ENCODE data around the gene SORCS2. TPM values are rescaled to one million over a fixed set of nuclear protein-coding genes. Genes with fewer than 3 reads are reported as not detected.

SORCS2 gene
- total and polyA plus RNA-seq, 4 donors = 2.2 to 7.7 (median 2.5) TPM

DNA sequence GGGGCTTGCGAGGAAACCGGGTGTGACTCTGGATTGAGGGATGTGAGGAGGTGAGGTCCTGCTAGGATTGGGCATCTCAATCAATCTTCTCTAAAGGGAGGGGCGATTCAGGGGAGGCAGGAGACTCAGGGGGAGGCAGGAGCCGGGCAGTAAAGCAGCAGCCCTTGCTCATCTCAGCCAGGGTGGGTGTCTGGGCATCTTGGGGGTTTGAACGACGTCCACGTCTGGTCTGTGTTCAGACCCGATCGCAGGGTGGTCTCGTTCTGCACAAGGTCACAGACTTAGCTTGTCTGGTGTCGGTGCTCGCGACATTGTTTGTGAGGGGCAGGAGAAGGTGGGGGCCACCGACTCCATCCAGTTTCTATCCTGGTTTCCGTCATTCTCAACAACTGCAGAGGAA, 473.7 kb downstream of the SORCS2 start:
- no peaks in the 10 kb centered on the region for H3K27me3 ChIP-seq (ENCODE audit: control insufficient read depth in 3 of 3, insufficient read depth in 3 of 3, low read length in 2 of 3)
- DNase-seq (no peak), ATAC-seq (ENCODE audit: insufficient read depth, low FRiP score) (no peak)
- no peaks in the 10 kb centered on the region for H3K36me3 ChIP-seq (ENCODE audit: control insufficient read depth in 4 of 4, insufficient read depth in 4 of 4, low read length in 4 of 4)
- TF ChIP-seq, protein P1, sequence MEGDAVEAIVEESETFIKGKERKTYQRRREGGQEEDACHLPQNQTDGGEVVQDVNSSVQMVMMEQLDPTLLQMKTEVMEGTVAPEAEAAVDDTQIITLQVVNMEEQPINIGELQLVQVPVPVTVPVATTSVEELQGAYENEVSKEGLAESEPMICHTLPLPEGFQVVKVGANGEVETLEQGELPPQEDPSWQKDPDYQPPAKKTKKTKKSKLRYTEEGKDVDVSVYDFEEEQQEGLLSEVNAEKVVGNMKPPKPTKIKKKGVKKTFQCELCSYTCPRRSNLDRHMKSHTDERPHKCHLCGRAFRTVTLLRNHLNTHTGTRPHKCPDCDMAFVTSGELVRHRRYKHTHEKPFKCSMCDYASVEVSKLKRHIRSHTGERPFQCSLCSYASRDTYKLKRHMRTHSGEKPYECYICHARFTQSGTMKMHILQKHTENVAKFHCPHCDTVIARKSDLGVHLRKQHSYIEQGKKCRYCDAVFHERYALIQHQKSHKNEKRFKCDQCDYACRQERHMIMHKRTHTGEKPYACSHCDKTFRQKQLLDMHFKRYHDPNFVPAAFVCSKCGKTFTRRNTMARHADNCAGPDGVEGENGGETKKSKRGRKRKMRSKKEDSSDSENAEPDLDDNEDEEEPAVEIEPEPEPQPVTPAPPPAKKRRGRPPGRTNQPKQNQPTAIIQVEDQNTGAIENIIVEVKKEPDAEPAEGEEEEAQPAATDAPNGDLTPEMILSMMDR (IDR thresholded peaks at IDR 0.05; ENCODE audit: control extremely low read depth, extremely low read depth) = no peak
- H3K27ac ChIP-seq (ENCODE audit: low read depth in 1 of 2, low read length in 1 of 2) = no peak overlapping the region
- no peaks in the 10 kb centered on the region for H3K4me1 ChIP-seq (ENCODE audit: control insufficient read depth in 5 of 5, insufficient read depth in 5 of 5, low read length in 5 of 5)
- H3K9ac ChIP-seq (ENCODE audit: insufficient read depth in 1 of 2, low read length in 2 of 2) = no peak overlapping the region
- 82 to 84% methylated on average over 15 of the region's 15 CpGs for WGBS, 2 donors
- H3K4me3 ChIP-seq = no peak overlapping the region
- peaks cover 0 to 5% (median 0%) of the 10 kb centered on the region in 4 donors for H3K9me3 ChIP-seq (ENCODE audit: control insufficient read depth in 4 of 4, insufficient read depth in 3 of 4, low read length in 3 of 4)

DNA sequence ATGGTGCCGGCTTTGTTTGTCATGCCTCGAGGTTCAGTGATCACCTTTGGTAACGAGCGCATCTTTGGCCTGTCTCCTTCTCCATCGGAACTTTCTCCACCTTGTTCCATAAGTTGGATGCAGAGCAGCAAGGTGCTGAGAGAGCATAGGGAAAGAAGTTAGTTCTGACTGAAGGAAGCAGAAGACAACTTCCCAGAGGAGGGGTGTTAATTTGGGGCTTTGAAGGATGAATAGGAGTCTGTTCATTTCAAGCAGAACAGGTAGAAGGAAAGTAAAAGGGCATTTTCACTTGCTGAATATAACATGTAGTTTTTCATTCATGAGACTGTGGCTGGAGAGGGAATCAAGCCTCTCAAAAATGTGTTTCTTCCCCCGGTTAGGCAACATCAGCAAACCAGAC, 474.4 kb downstream of the SORCS2 start:
- Histone ChIP-seq H3K4me3 (no peak overlapping the region), H3K36me3 (ENCODE audit: control insufficient read depth in 4 of 4, insufficient read depth in 4 of 4, low read length in 4 of 4) (no peaks in the 10 kb centered on the region), H3K9me3 (ENCODE audit: control insufficient read depth in 4 of 4, insufficient read depth in 3 of 4, low read length in 3 of 4) (peaks cover 0 to 5% (median 0%) of the 10 kb centered on the region in 4 donors), H3K27me3 (ENCODE audit: control insufficient read depth in 3 of 3, insufficient read depth in 3 of 3, low read length in 2 of 3) (no peaks in the 10 kb centered on the region), H3K4me1 (ENCODE audit: control insufficient read depth in 5 of 5, insufficient read depth in 5 of 5, low read length in 5 of 5) (no peaks in the 10 kb centered on the region), H3K27ac (ENCODE audit: low read depth in 1 of 2, low read length in 1 of 2) (no peak overlapping the region), H3K9ac (ENCODE audit: insufficient read depth in 1 of 2, low read length in 2 of 2) (no peak overlapping the region)
- DNase-seq (no peak), ATAC-seq (ENCODE audit: insufficient read depth, low FRiP score) (no peak)
- 91 to 95% methylated on average over 6 of the region's 6 CpGs for WGBS, 2 donors
- TF ChIP-seq, protein P1 (IDR thresholded peaks at IDR 0.05; ENCODE audit: control extremely low read depth, extremely low read depth) = no peak

DNA sequence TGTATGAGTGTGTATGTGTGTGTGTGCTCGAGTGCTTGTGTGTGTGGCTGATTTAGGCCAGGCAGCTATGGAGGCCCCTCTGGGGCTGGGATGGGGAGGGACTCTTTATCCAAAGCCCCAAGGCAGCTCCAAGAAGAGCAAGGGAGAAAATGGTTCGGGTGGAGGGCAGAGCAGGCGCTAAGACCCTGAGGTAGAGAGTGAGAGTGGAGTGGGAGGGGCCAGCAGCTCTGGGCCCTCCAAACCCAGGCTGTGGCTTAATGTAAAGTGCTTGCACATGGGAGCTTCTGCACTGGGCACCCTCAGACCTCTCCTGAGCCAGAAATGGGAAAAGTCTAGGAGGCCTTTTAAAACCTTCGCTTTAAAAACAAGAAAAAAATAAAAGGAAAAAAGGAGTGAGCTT, 475.9 kb downstream of the SORCS2 start:
- Histone ChIP-seq H3K36me3 (ENCODE audit: control insufficient read depth in 4 of 4, insufficient read depth in 4 of 4, low read length in 4 of 4) (no peaks in the 10 kb centered on the region), H3K27ac (ENCODE audit: low read depth in 1 of 2, low read length in 1 of 2) (no peak overlapping the region), H3K4me3 (no peak overlapping the region), H3K27me3 (ENCODE audit: control insufficient read depth in 3 of 3, insufficient read depth in 3 of 3, low read length in 2 of 3) (no peaks in the 10 kb centered on the region), H3K9ac (ENCODE audit: insufficient read depth in 1 of 2, low read length in 2 of 2) (no peak overlapping the region), H3K9me3 (ENCODE audit: control insufficient read depth in 4 of 4, insufficient read depth in 3 of 4, low read length in 3 of 4) (peaks cover 0 to 5% (median 0%) of the 10 kb centered on the region in 4 donors), H3K4me1 (ENCODE audit: control insufficient read depth in 5 of 5, insufficient read depth in 5 of 5, low read length in 5 of 5) (no peaks in the 10 kb centered on the region)
- no peak for ATAC-seq (ENCODE audit: insufficient read depth, low FRiP score)
- 85 to 86% methylated on average over 4 of the region's 4 CpGs for WGBS, 2 donors
- no peak for DNase-seq
- TF ChIP-seq, protein P1 (IDR thresholded peaks at IDR 0.05; ENCODE audit: control extremely low read depth, extremely low read depth) = no peak

DNA sequence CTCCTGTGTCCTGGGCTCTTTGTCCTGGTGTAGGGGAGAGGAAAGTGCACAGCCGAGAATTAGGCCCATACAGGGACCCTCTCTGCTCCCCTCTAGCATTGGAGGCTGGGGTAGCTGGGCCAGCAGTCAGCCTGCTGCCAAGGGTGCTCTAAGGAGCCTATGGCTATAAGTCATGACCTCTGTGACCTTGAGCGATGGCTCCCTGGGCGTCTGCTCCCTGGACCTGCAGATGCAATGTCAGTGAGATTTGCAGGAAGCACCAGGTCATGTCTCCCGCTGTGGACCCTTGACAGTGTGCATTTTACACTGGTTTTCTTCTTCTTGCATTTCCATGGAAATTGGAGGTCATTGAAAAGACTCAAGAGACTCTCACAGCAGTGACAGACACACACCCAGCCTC, 476.5 kb downstream of the SORCS2 start:
- ATAC-seq (ENCODE audit: insufficient read depth, low FRiP score) (no peak), DNase-seq (no peak)
- Histone ChIP-seq H3K9me3 (ENCODE audit: control insufficient read depth in 4 of 4, insufficient read depth in 3 of 4, low read length in 3 of 4) (peaks cover 0 to 5% (median 0%) of the 10 kb centered on the region in 4 donors), H3K27me3 (ENCODE audit: control insufficient read depth in 3 of 3, insufficient read depth in 3 of 3, low read length in 2 of 3) (no peaks in the 10 kb centered on the region), H3K4me3 (no peak overlapping the region), H3K36me3 (ENCODE audit: control insufficient read depth in 4 of 4, insufficient read depth in 4 of 4, low read length in 4 of 4) (no peaks in the 10 kb centered on the region), H3K4me1 (ENCODE audit: control insufficient read depth in 5 of 5, insufficient read depth in 5 of 5, low read length in 5 of 5) (no peaks in the 10 kb centered on the region), H3K9ac (ENCODE audit: insufficient read depth in 1 of 2, low read length in 2 of 2) (no peak overlapping the region), H3K27ac (ENCODE audit: low read depth in 1 of 2, low read length in 1 of 2) (no peak overlapping the region)
- TF ChIP-seq, protein P1 (IDR thresholded peaks at IDR 0.05; ENCODE audit: control extremely low read depth, extremely low read depth) = no peak
- 72 to 81% methylated on average over 4 of the region's 4 CpGs for WGBS, 2 donors
